Fibroblast of skin of scalp (primary cell): ENCODE measurements around the gene IQCN.
A peak's percentile ranks its signal among the peaks of the same experiment; 100 is the strongest.

Experiments
- DNase-seq: peaks from one replicate; pipeline ENCODE4 v3.0.0-alpha.2; 2013

The IQCN gene

GRCh38 chr19:18264137-18264854 lies 10.0 kb downstream of the IQCN start:
- no peak for DNase-seq

DNA sequence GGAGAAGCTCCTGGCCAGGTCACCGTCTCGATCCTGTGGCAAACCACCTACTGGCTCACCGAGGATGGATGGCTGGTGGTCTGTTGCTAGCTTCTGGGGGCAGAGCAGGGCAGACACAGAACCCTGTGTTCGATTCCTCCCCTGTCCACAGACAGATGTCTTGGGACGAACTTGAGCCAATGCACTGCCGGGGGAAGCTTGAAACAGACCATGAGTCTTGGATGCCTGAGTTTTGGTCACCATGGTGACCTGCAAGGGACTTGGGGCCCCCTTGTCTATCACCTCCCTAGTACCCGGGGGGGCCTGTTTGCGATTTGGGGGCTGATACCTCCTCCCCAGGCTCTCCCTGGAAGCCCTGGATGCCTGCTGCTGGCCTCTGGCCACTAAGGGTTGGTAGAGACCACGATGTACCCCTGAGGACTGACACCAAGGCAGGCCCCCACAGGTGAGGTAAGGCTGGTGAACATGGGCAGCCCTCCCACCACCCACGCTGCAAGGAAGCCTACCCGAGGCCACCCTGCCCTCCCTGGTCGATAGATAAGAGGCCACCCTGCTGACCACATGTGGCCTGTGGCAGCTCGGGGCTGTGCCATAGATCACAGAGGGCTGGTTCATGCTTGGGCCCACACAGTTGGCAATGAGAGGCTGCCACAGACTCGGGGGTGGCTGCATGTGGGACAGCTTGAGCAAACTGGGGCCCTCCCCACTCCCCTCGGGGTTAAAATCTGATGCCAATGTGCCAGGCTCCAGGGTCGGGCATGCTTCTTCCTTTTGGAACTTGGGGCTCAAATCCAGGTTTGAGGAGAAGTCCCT lies 10.7 kb downstream of the IQCN start:
- no peak for DNase-seq

DNA sequence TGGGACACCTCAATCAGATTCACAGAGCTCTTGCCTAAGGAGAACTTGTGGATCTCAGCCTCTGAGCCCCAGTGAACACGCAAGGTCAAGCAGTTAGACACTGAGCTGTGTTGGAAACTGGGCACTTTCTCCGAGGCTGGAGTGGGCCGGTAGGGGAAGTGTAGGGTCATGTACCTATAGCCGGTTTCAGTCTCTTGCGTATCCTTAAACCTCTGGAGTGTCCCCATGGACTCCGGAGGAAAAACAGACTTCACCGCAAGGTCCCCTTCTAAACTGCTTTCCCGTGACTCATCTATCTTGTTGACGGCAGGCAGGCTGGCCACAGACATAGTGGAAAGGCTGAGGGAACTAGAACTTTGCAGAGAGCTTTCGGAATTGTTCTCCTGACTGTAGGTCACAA lies 11.3 kb downstream of the IQCN start:
- no peak for DNase-seq

- DNase-seq: no peak
These were observed 12.1 kb downstream of the IQCN start for GRCh38 chr19:18262144-18262543.

- DNase-seq: no peak
These were observed 12.8 kb downstream of the IQCN start for GRCh38 chr19:18261474-18261873.

GRCh38 chr19:18259893-18260292 lies 14.4 kb downstream of the IQCN start:
- DNase-seq: no peak

- DNase-seq: no peak
These were observed 16.5 kb downstream of the IQCN start for GRCh38 chr19:18257503-18258470.

GRCh38 chr19:18254546-18255503 lies 19.4 kb downstream of the IQCN start:
- no peak for DNase-seq

- DNase-seq: no peak
These were observed 20.5 kb downstream of the IQCN start for GRCh38 chr19:18253716-18254115.

- DNase-seq: no peak
These were observed 21.1 kb downstream of the IQCN start for GRCh38 chr19:18253130-18253529.

GRCh38 chr19:18252370-18252717 lies 21.9 kb downstream of the IQCN start:
- no peak for DNase-seq

- peak; percentile 61 for DNase-seq
These were observed 22.5 kb downstream of the IQCN start for GRCh38 chr19:18251587-18252369.

DNA sequence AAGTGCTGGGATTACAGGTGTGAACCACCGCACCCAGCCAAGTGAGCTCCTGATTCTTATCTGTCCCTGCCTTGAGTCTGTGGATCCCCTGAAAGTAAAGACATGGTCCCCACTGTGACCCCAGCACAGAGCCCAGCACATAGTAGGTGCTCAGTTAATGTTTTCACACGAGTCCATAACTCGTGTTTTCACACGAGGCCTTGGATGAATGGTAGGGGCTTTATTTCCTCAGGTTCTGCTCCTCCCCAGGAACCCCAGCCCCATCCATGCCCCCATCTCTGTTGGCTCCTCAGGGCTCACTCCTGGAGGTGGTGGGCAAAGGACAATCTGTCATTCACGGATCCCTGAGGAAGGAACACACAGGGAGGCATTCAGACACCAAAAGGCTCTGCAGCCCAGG lies 24.4 kb downstream of the IQCN start:
- no peak for DNase-seq

GRCh38 chr19:18245297-18245696 lies 29.0 kb downstream of the IQCN start:
- DNase-seq: no peak

DNA sequence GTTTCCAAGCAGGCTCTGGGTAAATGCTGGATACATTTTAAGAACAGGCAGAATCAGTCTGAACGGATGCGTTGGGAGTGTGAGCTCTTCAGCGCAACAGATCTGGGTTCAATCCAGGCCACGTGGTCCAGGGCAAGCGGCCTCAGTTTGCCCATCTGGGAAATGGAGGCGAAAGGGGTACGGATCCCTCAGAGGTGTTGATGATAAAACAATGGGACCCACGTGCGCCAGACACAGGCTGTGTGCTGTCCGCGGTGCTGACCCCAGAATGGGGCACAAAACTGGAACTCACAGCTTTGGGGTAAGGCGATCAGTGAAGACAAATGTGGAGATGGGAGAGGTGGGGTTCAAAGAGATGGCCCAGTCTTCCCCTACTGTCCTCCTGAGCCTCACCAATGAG lies 34.9 kb downstream of the IQCN start:
- no peak for DNase-seq

DNA sequence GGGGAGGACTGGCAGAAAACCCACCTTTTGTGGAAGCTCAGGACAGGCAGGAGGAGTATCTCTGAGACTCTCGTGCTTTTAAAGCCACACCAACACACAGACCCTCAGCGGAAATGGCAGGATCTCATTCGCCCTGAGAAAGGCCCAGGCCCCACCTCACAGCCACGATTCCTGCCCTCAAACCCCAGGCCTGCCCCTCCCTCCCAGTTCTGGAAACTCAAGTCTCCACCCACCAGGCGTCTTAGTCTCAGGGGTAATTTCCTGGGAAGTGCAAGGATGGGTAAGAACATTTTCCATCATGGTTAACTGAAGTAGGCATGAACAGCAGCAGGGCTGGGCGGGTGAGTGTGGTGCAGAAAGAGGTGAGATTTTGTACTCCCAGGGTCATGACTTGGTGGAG lies 40.1 kb downstream of the IQCN start:
- DNase-seq: no peak

DNA sequence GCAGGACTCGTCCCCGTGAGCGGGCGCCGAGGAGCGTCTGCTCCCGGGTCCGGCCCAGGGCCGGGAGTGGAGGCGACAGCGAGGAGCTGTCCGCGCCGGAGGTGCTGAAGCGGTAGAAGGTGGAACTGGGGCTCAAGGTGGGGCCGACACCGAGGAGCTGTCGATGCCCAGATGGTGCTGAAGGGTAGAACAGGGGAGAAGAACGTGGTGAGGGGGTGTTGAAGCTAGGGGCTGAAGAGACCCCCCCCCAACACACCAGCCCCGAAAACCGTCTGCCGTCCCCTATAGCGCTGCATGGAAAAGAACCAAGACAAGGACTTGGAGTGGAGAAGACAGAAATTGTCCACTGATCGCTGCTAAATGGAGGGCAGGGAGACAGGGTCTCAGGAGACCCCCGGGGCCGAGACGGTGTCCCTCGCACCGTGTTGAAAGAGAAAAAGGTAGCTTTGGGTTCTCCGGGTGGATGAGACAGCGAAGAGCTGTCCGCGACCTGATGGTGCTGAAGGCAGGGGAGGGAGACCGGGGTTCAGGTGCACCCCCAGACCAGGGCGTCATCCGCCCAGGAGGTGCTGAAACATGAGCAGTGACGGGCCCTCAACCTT lies 40.9 kb downstream of the IQCN start:
- DNase-seq: peak; percentile 47

DNA sequence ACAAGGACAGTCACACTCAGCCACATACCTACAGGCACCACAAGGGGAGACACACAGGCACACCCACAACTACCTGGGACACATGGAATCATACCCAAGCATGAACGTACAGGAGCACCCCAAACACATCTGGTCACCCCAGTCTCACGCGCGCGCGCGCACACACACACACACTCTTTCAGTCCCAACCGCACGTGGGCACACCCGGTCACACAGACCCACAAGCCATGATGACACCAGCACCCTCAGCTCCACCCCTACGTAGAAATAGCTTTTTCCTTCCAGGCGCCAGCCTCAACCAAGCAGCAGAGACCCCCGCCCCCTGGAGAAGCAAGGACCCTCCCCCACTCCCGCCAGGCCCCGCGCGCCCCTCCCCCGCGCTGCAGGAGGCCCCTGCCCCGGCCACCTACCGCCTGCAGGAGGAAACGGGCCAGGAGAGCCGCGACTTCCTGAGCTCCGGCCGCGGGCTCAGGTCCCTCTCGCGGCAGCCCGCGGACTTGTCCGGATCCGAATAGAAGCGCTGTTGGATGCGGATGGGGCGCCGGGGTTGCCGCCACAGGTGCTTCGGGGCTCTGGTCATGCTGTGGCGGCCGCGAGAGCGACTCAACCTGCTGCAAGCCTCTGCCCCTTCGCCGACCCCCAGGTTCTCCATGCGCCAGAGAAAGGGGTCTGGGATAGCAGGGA lies 41.6 kb downstream of the IQCN start:
- no peak for DNase-seq

- DNase-seq: no peak
These were observed 42.5 kb downstream of the IQCN start for GRCh38 chr19:18231775-18232174.
